Activated CD4-positive, alpha-beta T cell treated with anti-CD3 and anti-CD28 coated beads, Interleukin-2, Interleukin-4, amounts not matched to agents 100 ng/mL and 50 ng/mL, durations not matched to agents 16 hours and 8 hours (primary cell): ENCODE measurements around the gene PIP5KL1.

Experiments used
- DNase-seq: peaks from one replicate; pipeline ENCODE4 v3.0.0-alpha.2; 2020; ENCODE audit warnings: low spot score

The PIP5KL1 gene

DNA sequence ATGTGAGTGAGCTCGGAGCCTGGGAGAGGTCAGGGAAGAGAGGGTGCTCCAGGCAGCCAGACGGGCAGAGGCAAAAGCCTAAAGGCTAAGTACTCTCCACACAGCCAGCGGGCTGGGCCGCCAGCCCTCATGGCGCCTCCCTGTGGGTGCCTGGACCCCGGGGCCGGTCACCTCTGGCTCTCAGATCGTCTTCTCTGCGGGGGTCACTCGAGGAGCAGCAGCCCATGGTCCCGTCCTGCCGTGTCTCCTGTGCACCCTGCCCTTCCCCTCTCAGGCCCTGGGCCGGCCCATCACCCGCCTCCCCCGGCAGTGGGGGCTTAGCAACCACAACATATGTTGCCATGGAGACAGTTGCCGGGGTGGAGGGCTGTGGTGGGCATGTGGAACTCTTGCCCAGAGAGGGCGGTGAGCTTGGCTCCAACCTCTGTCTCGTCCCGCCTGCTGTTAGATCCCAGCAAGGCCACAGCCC, 57.3 kb downstream of the PIP5KL1 start:
- no peak for DNase-seq

DNA sequence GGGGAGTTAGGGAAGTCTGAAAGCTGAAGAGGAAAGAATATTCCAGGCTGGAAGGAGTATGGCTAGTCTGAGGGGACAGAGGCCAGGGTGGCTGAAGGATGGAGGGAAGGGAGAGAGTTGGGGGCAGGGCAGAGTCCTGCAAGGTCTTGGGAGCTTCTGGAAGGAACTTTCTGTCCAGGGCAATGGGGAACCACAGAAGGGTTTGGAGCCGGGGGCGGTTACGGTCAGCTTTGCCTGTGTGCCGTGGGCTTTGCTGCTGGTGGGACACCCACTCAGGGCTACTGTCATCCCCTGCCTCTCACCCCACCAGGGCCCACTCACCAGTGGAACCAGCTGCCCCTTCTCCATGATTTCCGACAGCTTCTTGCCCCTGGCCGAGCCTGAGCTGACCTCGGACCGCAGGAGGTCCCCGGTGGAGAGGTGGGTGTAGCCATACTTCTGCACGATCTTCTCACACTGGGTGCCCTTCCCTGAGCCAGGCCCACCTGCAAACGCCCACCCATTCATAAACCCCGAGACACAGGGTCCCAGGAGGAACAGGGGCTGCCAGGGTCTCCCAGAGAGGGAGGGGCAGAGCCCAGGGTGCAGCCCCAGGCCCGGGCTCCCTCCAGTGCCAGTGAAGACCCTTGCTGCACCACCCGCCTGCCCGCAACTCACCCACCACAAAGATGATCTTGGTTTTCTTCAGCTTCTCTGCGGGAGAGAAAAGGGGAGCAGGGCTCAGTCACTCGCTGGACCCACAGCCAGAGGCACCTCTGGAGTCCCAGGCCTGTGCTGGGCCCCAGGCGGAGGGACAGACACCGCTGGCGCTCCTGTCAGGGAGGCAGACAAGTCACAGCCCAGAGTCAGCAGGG, 58.0 kb downstream of the PIP5KL1 start:
- no peak for DNase-seq

DNA sequence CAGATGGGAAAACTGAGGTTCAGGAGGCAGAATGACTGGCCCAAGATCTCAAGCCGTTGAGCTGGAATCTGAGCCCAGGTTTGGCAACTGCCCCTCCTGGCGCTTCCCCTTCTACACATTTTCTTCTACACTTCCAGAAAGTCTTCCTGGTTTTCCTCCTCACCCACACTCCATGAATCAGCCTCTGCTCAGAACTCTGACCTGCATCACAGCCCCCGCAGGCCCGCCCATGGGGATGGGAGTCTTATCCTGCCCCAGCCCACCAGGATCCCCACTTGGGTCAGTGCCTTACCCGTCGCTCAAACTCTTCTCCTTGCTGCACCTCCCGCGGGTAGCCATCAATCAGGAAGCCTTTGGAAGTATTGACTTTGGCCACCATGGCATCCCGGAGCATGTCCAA, 59.0 kb downstream of the PIP5KL1 start:
- no peak for DNase-seq

DNA sequence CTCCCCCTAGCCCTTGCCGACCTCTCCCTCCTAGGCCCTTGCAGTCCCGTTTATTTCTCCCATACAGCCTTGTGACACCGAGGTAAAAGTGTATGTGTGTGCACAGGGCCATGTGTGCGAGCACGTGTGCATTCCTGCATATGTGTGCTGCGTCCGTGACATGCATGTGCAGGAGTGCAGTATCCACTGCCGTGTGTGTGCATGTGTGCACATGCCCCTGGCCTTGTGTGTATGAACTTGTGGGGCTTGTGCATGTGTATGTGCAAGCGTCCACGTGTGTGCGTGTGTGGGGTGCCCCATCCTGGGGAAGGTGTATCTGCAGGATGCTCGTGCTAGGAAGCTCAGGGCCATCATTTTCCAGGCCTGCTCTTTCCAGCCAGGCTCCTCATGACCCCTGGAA, 59.7 kb downstream of the PIP5KL1 start:
- DNase-seq = no peak
